Panc1 (cell line): Measurements from ENCODE around the gene TMEM63B. TPM values are rescaled to one million over a fixed set of nuclear protein-coding genes. Genes with fewer than 3 reads are reported as not detected.

ENCODE experiments used
- ATAC-seq: fragments of 200-7000 bp; cut with Tn5 transposase; 2 replicates; pipeline ENCODE4 v1.9.1; 2020; ENCODE audit warnings: mild to moderate bottlenecking, moderate library complexity
- BruUV-seq: library from RNA; stranded (reverse); fragments of 400-500 nt; replicated peaks from 2 replicates; lab custom pipeline; 2021; lab: Mats Ljungman, UMichigan
- CTCF ChIA-PET: fragments of 300-600 bp; sonication (Branson Sonifier 250); formaldehyde crosslinking; loops from one replicate; lab custom pipeline; 2022; ENCODE audit warnings: antibody characterized with exemption; lab: Charles Lee
- POLR2A ChIA-PET: fragments of 300-600 bp; sonication (Branson Sonifier 250); formaldehyde crosslinking; loops from one replicate; lab custom pipeline; 2022; ENCODE audit warnings: antibody characterized with exemption; lab: Charles Lee
- DNase-seq: peaks from one replicate; pipeline ENCODE4 v3.0.0-alpha.2; 2010; ENCODE audit warnings: low read depth, low spot score
- H3K27ac ChIP-seq: 2 replicates; pipeline ENCODE4 v1.5.1; 2011; ENCODE audit warnings: mild to moderate bottlenecking, low read length, inconsistent platforms
- H3K27me3 ChIP-seq: fragments of 200-500 bp; sonication (Bioruptor generic); 2 replicates; pipeline ENCODE4 v1.6.0; 2014; ENCODE audit warnings: low read length, inconsistent platforms; ENCODE audit not compliant: control insufficient read depth, insufficient read depth
- H3K36me3 ChIP-seq: fragments of 200-500 bp; sonication (Bioruptor generic); 2 replicates; pipeline ENCODE4 v1.5.1; 2014; ENCODE audit warnings: inconsistent platforms, mild to moderate bottlenecking, low read length, moderate library complexity; ENCODE audit not compliant: control insufficient read depth, insufficient read depth
- H3K4me1 ChIP-seq: 2 replicates; pipeline ENCODE4 v1.5.1; 2011; ENCODE audit warnings: inconsistent platforms, mild to moderate bottlenecking, low read length, moderate library complexity; ENCODE audit not compliant: control insufficient read depth, insufficient read depth
- H3K4me3 ChIP-seq, 2 experiments: 2 replicates each; pipeline ENCODE4 v1.5.1; 2011 to 2012; ENCODE audit warnings: low read depth in 2 of 2, low read length in 2 of 2, mild to moderate bottlenecking in 2 of 2, inconsistent platforms in 1 of 2, moderate library complexity in 1 of 2
- H3K9me3 ChIP-seq: fragments of 200-500 bp; sonication (Bioruptor generic); 2 replicates; pipeline ENCODE4 v1.5.1; 2014; ENCODE audit warnings: low read depth, mild to moderate bottlenecking, inconsistent platforms, low read length, moderate library complexity; ENCODE audit not compliant: control insufficient read depth, insufficient read depth
- CTCF ChIP-seq: fragments of 450-650 bp; IDR thresholded peaks from 2 replicates; pipeline ENCODE4 v1.5.1; 2017; ENCODE audit warnings: mild to moderate bottlenecking
- POLR2AphosphoS5 ChIP-seq: IDR thresholded peaks from 2 replicates; pipeline ENCODE4 v1.6.1; 2012; ENCODE audit warnings: mild to moderate bottlenecking, low read depth, low read length, moderate library complexity
- REST ChIP-seq, 2 experiments: IDR thresholded peaks; 2 replicates each; pipeline ENCODE4 v1.6.1; 2011 to 2012; ENCODE audit warnings: low read depth in 2 of 2, control low read depth in 1 of 2, low read length in 1 of 2, mild to moderate bottlenecking in 1 of 2, moderate library complexity in 1 of 2; ENCODE audit not compliant: insufficient read depth in 1 of 2
- SIN3A ChIP-seq: IDR thresholded peaks from 2 replicates; pipeline ENCODE4 v1.6.1; 2012; ENCODE audit warnings: low read depth, mild to moderate bottlenecking, low read length, moderate library complexity, borderline replicate concordance; ENCODE audit not compliant: insufficient read depth
- TCF7L2 ChIP-seq: IDR thresholded peaks from 2 replicates; pipeline ENCODE4 v1.6.1; 2011; ENCODE audit warnings: mild to moderate bottlenecking, low read depth, low read length, inconsistent platforms
- in situ Hi-C: cut with HindIII; loops from 2 replicates; pipeline ENCODE4 v1.10.0; 2016; ENCODE audit warnings: low sequenced_read_pairs, low pct_unique_long_range_greater_than_20kb
- intact Hi-C: fragments of 100-400 bp; cut with micrococcal nuclease; formaldehyde crosslinking; loops from one replicate; pipeline ENCODE4 v1.10.0; 2022; ENCODE audit not compliant: unreplicated experiment
- total RNA-seq: library from RNA; stranded (reverse); gene quantifications from one replicate; pipeline ENCODE4 v1.2.1, GENCODE V29; 2021; ENCODE audit not compliant: unreplicated experiment

The TMEM63B gene
- total RNA-seq, 1 experiment from 2014 or later = 54.1 TPM

- ATAC-seq (no peak), DNase-seq (no peak)
- Histone ChIP-seq H3K4me1 (peaks cover 42% of the 10 kb centered on the region), H3K4me3 (no peak overlapping the region), H3K36me3 (no peaks in the 10 kb centered on the region), H3K9me3 (no peaks in the 10 kb centered on the region), H3K27me3 (no peaks in the 10 kb centered on the region), H3K27ac (no peak overlapping the region)
- BruUV-seq = no TSS peak
- intact Hi-C loops = no loop called here
- TF ChIP-seq SIN3A = no peak
- TF ChIP-seq TCF7L2 = no peak
- no peak for TF ChIP-seq CTCF
- no peak for TF ChIP-seq POLR2AphosphoS5
- no peak for TF ChIP-seq REST (IDR thresholded peaks at IDR 0.05; ENCODE audit: insufficient read depth in 1 of 2, low read depth in 2 of 2, low read length in 1 of 2)
- ChIA-PET CTCF (no interaction called here), POLR2A (no interaction called here)
- in situ Hi-C loops = no loop called here
These were observed 6.5 kb upstream of the TMEM63B start for GRCh38 chr6:44120692-44121443.

GRCh38 chr6:44122801-44123200, 4.6 kb upstream of the TMEM63B start:
- POLR2A ChIA-PET = no interaction called here
- intact Hi-C loops = no loop called here
- ATAC-seq = no peak
- CTCF ChIA-PET = no interaction called here
- Histone ChIP-seq H3K27me3 (no peaks in the 10 kb centered on the region), H3K36me3 (peaks cover 4% of the 10 kb centered on the region; the same call in 1 of the 2 replicates), H3K27ac (no peak overlapping the region), H3K9me3 (no peaks in the 10 kb centered on the region), H3K4me1 (peaks cover 40% of the 10 kb centered on the region), H3K4me3 (no peak overlapping the region)
- BruUV-seq = no TSS peak
- DNase-seq = no peak
- TF ChIP-seq TCF7L2 (no peak), POLR2AphosphoS5 (no peak), SIN3A (no peak), REST (IDR thresholded peaks at IDR 0.05; ENCODE audit: insufficient read depth in 1 of 2, low read depth in 2 of 2, low read length in 1 of 2) (no peak), CTCF (no peak)
- in situ Hi-C loops = no loop called here
